22Rv1 (cell line): ENCODE measurements around the gene ABCB8.

Experiments used
- CTCF ChIP-seq: fragments of 450-650 bp; IDR thresholded peaks from 2 replicates; pipeline ENCODE4 v1.5.1; 2017; ENCODE audit warnings: mild to moderate bottlenecking
- ZFX ChIP-seq: fragments of 450-650 bp; IDR thresholded peaks from 2 replicates; pipeline ENCODE4 v1.6.1; 2017; ENCODE audit warnings: antibody characterized with exemption, borderline replicate concordance

DNA sequence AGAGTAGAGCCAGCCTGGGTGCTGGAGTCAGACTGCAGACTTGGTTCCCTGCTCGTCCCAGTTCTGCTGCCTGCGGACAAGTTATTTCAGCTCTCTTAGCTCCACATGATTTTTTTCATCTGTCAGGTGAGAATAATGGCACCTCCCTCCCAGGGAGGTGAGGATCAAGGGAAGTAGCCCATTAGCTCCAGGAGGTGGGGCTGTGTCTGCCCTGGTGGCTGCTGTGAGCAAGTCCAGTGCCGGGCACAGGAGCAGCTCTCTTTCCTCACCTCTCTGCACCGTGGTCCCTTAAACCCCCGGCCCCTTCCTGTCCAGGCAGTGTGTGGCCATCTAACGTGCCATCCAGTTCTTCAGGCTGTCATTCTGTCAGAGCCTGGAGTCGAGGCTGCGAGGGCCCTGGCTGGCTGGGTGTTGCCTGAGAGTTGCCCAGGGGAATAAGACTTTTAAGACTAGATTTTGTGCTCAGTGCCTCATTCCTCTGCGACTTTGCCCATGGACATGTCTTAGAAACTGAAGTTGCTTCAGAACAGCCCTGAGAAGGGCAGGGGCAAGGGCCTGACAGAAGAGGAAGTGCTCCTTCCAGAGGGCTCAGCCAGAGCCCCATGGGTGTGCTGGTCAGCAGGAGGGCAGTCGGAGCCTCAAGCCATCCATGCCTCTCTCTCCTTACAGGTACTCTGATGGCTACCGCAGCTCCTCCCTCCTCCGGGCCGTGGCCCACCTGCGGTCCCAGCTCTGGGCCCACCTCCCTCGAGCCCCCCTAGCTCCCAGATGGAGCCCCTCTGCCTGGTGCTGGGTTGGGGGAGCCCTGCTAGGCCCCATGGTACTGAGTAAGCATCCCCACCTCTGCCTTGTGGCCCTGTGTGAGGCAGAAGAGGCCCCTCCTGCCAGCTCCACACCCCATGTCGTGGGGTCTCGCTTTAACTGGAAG, 5.0 kb downstream of the ABCB8 start:
- no peak for TF ChIP-seq CTCF
- TF ChIP-seq ZFX, result no peak
